Measurements from ENCODE around the gene GYS1.
"Not testable (repeated sequence)": the region's sequence is repeated elsewhere in the genome, so short reads cannot be mapped to it uniquely, and the experiment has no call there.

The GYS1 gene

DNA sequence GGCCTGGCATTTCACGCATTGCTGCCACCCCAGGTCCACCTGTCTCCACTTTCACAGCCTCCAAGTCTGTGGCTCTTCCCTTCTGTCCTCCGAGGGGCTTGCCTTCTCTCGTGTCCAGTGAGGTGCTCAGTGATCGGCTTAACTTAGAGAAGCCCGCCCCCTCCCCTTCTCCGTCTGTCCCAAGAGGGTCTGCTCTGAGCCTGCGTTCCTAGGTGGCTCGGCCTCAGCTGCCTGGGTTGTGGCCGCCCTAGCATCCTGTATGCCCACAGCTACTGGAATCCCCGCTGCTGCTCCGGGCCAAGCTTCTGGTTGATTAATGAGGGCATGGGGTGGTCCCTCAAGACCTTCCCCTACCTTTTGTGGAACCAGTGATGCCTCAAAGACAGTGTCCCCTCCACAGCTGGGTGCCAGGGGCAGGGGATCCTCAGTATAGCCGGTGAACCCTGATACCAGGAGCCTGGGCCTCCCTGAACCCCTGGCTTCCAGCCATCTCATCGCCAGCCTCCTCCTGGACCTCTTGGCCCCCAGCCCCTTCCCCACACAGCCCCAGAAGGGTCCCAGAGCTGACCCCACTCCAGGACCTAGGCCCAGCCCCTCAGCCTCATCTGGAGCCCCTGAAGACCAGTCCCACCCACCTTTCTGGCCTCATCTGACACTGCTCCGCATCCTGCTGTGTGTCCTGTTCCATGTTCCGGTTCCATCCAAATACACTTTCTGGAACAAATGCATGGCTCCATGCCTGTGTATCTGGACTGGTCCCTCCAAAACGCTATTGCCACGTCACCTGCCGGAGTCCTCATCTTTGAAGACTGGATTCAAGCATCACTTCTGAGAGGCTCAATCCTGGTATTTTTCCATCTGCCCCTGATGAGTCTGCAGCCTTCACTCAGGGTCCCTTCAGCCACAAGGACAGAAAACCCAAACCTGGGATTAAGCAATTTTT is 70.3 kb downstream of the GYS1 start:
- H3K36me3 ChIP-seq (ENCODE audit: insufficient read depth, low read length): peaks cover 15% of the 10 kb centered on the region; the same call in 1 of the 2 replicates
- no peaks in the 10 kb centered on the region for H4K20me1 ChIP-seq (ENCODE audit: insufficient read depth, low read length)
- no peaks in the 10 kb centered on the region for H3K9me2 ChIP-seq (ENCODE audit: low read depth, low read length)
- no peak overlapping the region for H3K4me2 ChIP-seq (ENCODE audit: low read length)
- H3K27me3 ChIP-seq (ENCODE audit: insufficient read depth, low read length): no peaks in the 10 kb centered on the region; the same call in 1 of the 2 replicates
- no peak overlapping the region for H3K9ac ChIP-seq (ENCODE audit: low read length)
- H3K4me1 ChIP-seq (ENCODE audit: insufficient read depth, low read length, severe bottlenecking): peaks cover 9% of the 10 kb centered on the region
- no peak overlapping the region for H2AFZ ChIP-seq (ENCODE audit: low read length)
- TF ChIP-seq EZH2 (IDR thresholded peaks at IDR 0.05; ENCODE audit: borderline replicate concordance, low read length): no peak
- TF ChIP-seq, protein P1, sequence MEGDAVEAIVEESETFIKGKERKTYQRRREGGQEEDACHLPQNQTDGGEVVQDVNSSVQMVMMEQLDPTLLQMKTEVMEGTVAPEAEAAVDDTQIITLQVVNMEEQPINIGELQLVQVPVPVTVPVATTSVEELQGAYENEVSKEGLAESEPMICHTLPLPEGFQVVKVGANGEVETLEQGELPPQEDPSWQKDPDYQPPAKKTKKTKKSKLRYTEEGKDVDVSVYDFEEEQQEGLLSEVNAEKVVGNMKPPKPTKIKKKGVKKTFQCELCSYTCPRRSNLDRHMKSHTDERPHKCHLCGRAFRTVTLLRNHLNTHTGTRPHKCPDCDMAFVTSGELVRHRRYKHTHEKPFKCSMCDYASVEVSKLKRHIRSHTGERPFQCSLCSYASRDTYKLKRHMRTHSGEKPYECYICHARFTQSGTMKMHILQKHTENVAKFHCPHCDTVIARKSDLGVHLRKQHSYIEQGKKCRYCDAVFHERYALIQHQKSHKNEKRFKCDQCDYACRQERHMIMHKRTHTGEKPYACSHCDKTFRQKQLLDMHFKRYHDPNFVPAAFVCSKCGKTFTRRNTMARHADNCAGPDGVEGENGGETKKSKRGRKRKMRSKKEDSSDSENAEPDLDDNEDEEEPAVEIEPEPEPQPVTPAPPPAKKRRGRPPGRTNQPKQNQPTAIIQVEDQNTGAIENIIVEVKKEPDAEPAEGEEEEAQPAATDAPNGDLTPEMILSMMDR (IDR thresholded peaks at IDR 0.05; ENCODE audit: low read length): no peak
- no peaks in the 10 kb centered on the region for H3F3A ChIP-seq (ENCODE audit: insufficient read depth, low read length)
- H3K79me2 ChIP-seq (ENCODE audit: insufficient read depth, low read length): no peaks in the 10 kb centered on the region
- no peak overlapping the region for H3K27ac ChIP-seq (ENCODE audit: low read depth, low read length, poor library complexity, severe bottlenecking)
- no peak overlapping the region for H3K4me3 ChIP-seq (ENCODE audit: low read depth, low read length, poor library complexity, severe bottlenecking)
- H3K9me3 ChIP-seq (ENCODE audit: low read length): no peaks in the 10 kb centered on the region

DNA sequence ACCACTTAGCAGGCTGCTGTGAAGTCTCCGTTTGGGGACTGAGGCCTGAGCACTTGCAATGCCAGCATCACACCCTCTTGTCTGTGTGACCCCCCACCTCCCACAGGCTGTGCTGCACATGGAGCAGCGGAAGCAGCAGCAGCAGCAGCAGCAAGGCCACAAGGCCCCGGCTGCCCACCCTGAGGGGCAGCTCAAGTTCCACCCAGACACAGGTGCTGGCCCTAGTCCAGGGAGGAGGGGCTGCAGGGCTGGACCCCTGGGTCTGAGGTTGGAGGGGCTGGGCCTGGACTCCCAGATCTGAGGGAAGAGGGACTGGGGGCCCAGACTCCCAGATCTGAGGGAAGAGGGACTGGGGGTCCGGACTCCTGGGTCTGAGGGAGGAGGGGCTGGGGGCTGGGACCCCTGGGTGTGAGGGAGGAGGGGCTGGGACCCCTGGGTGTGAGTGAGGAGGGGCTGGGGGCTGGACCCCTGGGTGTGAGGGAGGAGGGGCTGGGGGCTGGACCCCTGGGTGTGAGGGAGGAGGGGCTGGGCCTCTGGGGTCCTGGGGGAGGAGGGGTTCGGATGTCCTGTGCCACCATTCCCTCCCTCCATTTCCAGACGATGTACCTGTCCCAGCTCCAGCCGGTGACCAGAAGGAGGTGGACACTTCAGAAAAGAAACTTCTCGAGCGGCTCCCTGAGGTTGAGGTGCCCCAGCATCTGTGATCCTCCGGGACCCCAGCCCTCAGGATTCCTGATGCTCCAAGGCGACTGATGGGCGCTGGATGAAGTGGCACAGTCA is 71.2 kb downstream of the GYS1 start:
- TF ChIP-seq, protein P1 (IDR thresholded peaks at IDR 0.05; ENCODE audit: low read length): no peak
- TF ChIP-seq EZH2 (IDR thresholded peaks at IDR 0.05; ENCODE audit: borderline replicate concordance, low read length): no peak

DNA sequence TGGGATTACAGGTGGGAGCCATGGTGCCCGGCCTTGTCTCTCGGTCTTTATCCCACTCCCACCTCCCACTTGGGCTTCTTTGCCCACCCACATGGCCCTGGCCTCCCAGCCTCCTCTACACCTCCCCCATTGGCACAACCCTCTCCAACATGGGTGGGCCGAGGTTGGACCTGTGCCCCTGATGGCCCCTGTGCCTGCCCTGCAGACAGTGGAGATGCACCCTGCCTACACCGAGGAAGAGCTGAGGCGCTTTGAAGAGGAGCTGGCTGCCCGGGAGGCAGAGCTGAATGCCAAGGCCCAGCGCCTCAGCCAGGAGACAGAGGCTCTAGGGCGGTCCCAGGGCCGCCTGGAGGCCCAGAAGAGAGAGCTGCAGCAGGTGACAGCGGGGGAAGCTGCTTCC is 72.2 kb downstream of the GYS1 start:
- Histone ChIP-seq H3K4me2 (ENCODE audit: low read length) (no peak overlapping the region), H4K20me1 (ENCODE audit: insufficient read depth, low read length) (no peaks in the 10 kb centered on the region), H3K4me1 (ENCODE audit: insufficient read depth, low read length, severe bottlenecking) (peaks cover 11% of the 10 kb centered on the region), H3K27ac (ENCODE audit: low read depth, low read length, poor library complexity, severe bottlenecking) (no peak overlapping the region), H3K4me3 (ENCODE audit: low read depth, low read length, poor library complexity, severe bottlenecking) (no peak overlapping the region), H3F3A (ENCODE audit: insufficient read depth, low read length) (no peaks in the 10 kb centered on the region), H3K79me2 (ENCODE audit: insufficient read depth, low read length) (no peaks in the 10 kb centered on the region), H3K9me2 (ENCODE audit: low read depth, low read length) (no peaks in the 10 kb centered on the region), H2AFZ (ENCODE audit: low read length) (no peak overlapping the region), H3K9me3 (ENCODE audit: low read length) (no peaks in the 10 kb centered on the region), H3K9ac (ENCODE audit: low read length) (no peak overlapping the region), H3K27me3 (ENCODE audit: insufficient read depth, low read length) (no peaks in the 10 kb centered on the region), H3K36me3 (ENCODE audit: insufficient read depth, low read length) (peaks cover 16% of the 10 kb centered on the region; the same call in 1 of the 2 replicates)
- no peak for TF ChIP-seq EZH2 (IDR thresholded peaks at IDR 0.05; ENCODE audit: borderline replicate concordance, low read length)
- TF ChIP-seq, protein P1 (IDR thresholded peaks at IDR 0.05; ENCODE audit: low read length): no peak

More for the DNA sequence above, 71.2 kb downstream of the GYS1 start:
- no peaks in the 10 kb centered on the region; the same call in 1 of the 2 replicates for H3K27me3 ChIP-seq (ENCODE audit: insufficient read depth, low read length)
- H3K27ac ChIP-seq (ENCODE audit: low read depth, low read length, poor library complexity, severe bottlenecking): no peak overlapping the region
- no peaks in the 10 kb centered on the region for H3F3A ChIP-seq (ENCODE audit: insufficient read depth, low read length)
- H3K9ac ChIP-seq (ENCODE audit: low read length): no peak overlapping the region
- no peaks in the 10 kb centered on the region for H3K9me3 ChIP-seq (ENCODE audit: low read length)
- no peak overlapping the region for H3K4me2 ChIP-seq (ENCODE audit: low read length)
- no peak overlapping the region for H2AFZ ChIP-seq (ENCODE audit: low read length)
- peaks cover 15% of the 10 kb centered on the region; the same call in 1 of the 2 replicates for H3K36me3 ChIP-seq (ENCODE audit: insufficient read depth, low read length)
- H4K20me1 ChIP-seq (ENCODE audit: insufficient read depth, low read length): no peaks in the 10 kb centered on the region
- H3K4me1 ChIP-seq (ENCODE audit: insufficient read depth, low read length, severe bottlenecking): peaks cover 11% of the 10 kb centered on the region
- no peak overlapping the region for H3K4me3 ChIP-seq (ENCODE audit: low read depth, low read length, poor library complexity, severe bottlenecking)
- H3K79me2 ChIP-seq (ENCODE audit: insufficient read depth, low read length): no peaks in the 10 kb centered on the region
- no peaks in the 10 kb centered on the region for H3K9me2 ChIP-seq (ENCODE audit: low read depth, low read length)

GRCh38 chr19:48919271-48919670 is 73.8 kb downstream of the GYS1 start:
- not testable (repeated sequence) for H2AFZ ChIP-seq (ENCODE audit: low read length); H3K9ac ChIP-seq (ENCODE audit: low read length); H3K27ac ChIP-seq (ENCODE audit: low read depth, low read length, poor library complexity, severe bottlenecking); H3K9me2 ChIP-seq (ENCODE audit: low read depth, low read length); H3K4me2 ChIP-seq (ENCODE audit: low read length); H3K4me3 ChIP-seq (ENCODE audit: low read depth, low read length, poor library complexity, severe bottlenecking); H3K9me3 ChIP-seq (ENCODE audit: low read length); H3F3A ChIP-seq (ENCODE audit: insufficient read depth, low read length); H4K20me1 ChIP-seq (ENCODE audit: insufficient read depth, low read length); H3K27me3 ChIP-seq (ENCODE audit: insufficient read depth, low read length); H3K79me2 ChIP-seq (ENCODE audit: insufficient read depth, low read length)
- Histone ChIP-seq H3K36me3 (ENCODE audit: insufficient read depth, low read length) (peaks cover 22% of the 10 kb centered on the region; the same call in 1 of the 2 replicates), H3K4me1 (ENCODE audit: insufficient read depth, low read length, severe bottlenecking) (peaks cover 11% of the 10 kb centered on the region)
